Muscle of leg (tissue), 11 donors: Measurements from ENCODE around the gene KDM2B. TPM values are rescaled to one million over a fixed set of nuclear protein-coding genes. Genes with fewer than 3 reads are reported as not detected.
A peak's percentile ranks its signal among the peaks of the same experiment; 100 is the strongest.

ENCODE experiments used
- DNase-seq: peaks from one replicate; pipeline ENCODE4 v3.0.0; 2013
- H3K27ac ChIP-seq: one replicate; pipeline ENCODE4 v1.5.1; 2013; ENCODE audit warnings: mild to moderate bottlenecking, low read length, control low read depth
- H3K27me3 ChIP-seq: one replicate; pipeline ENCODE4 v1.6.1; 2013; ENCODE audit warnings: low read length; ENCODE audit not compliant: control insufficient read depth, insufficient read depth
- H3K36me3 ChIP-seq: one replicate; pipeline ENCODE4 v1.6.1; 2013; ENCODE audit warnings: low read length; ENCODE audit not compliant: control insufficient read depth, insufficient read depth
- H3K4me1 ChIP-seq: one replicate; pipeline ENCODE4 v1.6.1; 2013; ENCODE audit warnings: low read length; ENCODE audit not compliant: control insufficient read depth, insufficient read depth
- H3K4me3 ChIP-seq: one replicate; pipeline ENCODE4 v1.5.1; 2013; ENCODE audit warnings: low read length, control low read depth
- H3K9me3 ChIP-seq: replicated peaks from 2 replicates; pipeline ENCODE4 v1.6.1; 2013; ENCODE audit warnings: low read depth, low read length; ENCODE audit not compliant: control insufficient read depth
- whole genome bisulfite sequencing: methylation state at CpG from one replicate; pipeline ENCODE4 v1.1.5; 2013; ENCODE audit warnings: missing lambda C conversion rate; ENCODE audit not compliant: insufficient coverage; 5-methylcytosine and 5-hydroxymethylcytosine counted together
- polyA plus RNA-seq, 8 donors: library from polyadenylated mRNA; unstranded; fragments of 120-200 nt; gene quantifications; one replicate each; pipeline versions ENCODE4 v1.2.1 to v1.2.3, GENCODE V29; 2013; ENCODE audit warnings: inconsistent platforms in 1 of 8, low replicate concordance in 1 of 8; ENCODE audit not compliant: insufficient read length in 8 of 8, insufficient read depth in 1 of 8
- total RNA-seq: library from RNA; stranded (reverse); fragments of 120-200 nt; gene quantifications from one replicate; pipeline ENCODE4 v1.2.4, GENCODE V29; 2013

KDM2B gene
- total and polyA plus RNA-seq, 9 donors, result 15.3 to 27.3 (median 23.2) TPM

DNA sequence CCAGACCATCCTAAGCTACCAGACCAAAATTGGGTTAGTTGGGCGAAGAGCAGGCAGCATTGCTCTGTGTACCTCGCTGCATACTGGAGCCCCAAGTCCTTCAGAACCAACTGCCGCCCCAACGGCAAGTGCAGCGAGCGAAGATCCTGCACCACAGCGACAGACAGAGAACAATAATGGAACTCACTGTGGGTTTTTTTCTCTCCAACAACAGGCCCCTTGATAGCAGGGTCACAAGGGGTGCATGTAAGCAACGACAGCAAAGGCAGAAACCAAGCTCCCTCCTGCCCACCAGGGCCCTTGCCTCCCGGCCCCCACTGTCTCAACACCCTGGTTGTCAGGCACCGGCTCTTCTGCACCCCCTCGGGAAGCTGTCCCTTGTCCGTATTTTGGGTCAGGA is 141.9 kb downstream of the KDM2B start:
- H3K27me3 ChIP-seq, result no peaks in the 10 kb centered on the region

DNA sequence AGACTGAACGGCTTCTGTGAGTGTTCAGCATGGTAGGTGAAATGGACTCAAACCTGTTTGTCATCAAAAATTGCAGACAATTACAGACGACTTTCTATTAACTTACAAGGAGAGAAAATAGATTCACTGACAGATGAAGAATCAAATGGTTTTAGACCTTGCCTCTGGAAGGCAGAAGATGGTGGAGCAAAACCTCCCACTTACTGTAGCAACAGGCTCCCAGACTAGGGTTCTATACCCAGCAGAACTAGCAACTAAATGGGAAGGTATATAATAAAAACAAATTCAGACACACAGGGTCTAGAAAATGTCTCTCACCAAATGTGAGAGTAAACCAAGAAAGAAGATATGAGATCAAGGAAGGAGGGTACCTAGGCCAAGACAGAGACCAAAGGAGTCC is 144.1 kb downstream of the KDM2B start:
- Histone ChIP-seq H3K27ac (no peak overlapping the region), H3K4me1 (no peaks in the 10 kb centered on the region), H3K27me3 (no peaks in the 10 kb centered on the region), H3K4me3 (no peak overlapping the region), H3K9me3 (peaks cover 4% of the 10 kb centered on the region), H3K36me3 (peaks cover 64% of the 10 kb centered on the region)
- no CpG with 5 or more reads among the region's 2 CpGs for WGBS
- no peak for DNase-seq

More for the DNA sequence above, 141.9 kb downstream of the KDM2B start:
- H3K4me3 ChIP-seq, result no peak overlapping the region
- WGBS, result 81% methylated on average over 6 of the region's 12 CpGs
- peaks cover 4% of the 10 kb centered on the region for H3K9me3 ChIP-seq
- DNase-seq, result no peak
- peaks cover 12% of the 10 kb centered on the region for H3K4me1 ChIP-seq
- peaks cover 65% of the 10 kb centered on the region for H3K36me3 ChIP-seq
- no peak overlapping the region for H3K27ac ChIP-seq

DNA sequence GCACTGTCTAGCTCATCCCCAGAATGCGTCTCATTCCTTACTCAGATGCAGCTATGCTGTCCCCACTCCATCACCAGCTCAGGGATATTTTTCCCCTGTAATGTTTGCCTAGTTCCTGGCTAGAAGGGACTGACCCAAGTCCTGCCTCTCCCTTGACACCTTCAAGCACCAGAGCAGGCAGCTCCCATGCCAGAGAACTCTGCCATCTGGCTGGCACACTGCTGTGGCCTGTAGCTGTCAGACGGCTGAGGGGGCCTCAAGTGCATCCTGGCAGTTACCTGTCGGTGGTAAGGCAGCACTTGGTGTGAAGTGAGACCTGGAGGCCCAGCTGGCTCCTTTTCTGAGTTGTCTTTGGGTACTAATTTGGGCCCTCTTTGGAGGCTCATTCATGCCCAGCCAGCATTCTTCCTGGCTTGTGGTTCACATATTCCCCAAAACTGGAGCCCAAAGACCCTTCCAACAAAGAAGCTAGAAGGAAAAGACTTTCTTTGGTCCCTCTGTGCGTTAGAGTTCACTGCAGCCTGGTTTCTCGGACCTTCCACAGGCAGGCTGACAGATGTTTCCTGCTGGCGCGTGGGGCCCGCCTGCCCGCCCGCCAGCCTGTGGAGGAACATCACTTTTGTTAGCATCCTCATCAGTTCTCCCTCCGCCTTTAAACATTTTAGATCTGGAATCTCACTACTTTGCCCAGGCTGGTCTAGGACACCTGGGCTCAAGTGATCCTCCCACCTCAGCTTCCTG is 147.9 kb downstream of the KDM2B start:
- Histone ChIP-seq H3K36me3 (peaks cover 61% of the 10 kb centered on the region), H3K4me3 (no peak overlapping the region), H3K27me3 (no peaks in the 10 kb centered on the region), H3K9me3 (peaks cover 4% of the 10 kb centered on the region), H3K4me1 (peaks cover 3% of the 10 kb centered on the region), H3K27ac (no peak overlapping the region)
- DNase-seq, result no peak
- 74% methylated on average over 11 of the region's 11 CpGs for WGBS

DNA sequence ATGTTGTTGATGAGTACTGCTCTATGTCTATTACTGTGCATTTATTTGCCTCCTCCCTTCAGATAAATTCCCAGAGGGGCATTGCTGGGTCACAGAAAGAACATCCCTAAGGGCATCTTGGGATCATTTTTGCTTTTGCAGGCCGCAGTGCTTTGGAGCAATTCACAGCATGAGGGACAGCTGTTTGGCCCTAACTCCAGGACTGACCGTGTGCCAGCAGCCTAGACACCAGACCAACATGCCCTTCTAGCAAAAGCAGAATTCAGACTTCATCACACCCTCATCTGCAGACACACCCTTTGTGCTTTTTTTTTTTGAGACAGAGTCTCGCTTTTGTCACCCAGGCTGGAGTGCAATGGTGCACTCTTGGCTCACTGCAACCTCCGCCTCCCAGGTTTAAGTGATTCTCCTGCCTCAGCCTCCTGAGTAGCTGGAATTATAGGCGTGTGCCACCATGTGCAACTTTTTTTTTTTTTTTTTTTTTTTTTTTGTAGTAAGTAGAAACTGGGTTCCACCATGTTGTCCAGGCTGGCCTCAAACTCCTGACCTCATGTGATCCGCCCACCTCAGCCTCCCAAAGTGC is 149.9 kb downstream of the KDM2B start:
- WGBS, result 69% methylated on average over 3 of the region's 6 CpGs
- Histone ChIP-seq H3K4me1 (peaks cover 3% of the 10 kb centered on the region), H3K9me3 (no peaks in the 10 kb centered on the region), H3K27me3 (no peaks in the 10 kb centered on the region), H3K27ac (no peak overlapping the region), H3K4me3 (no peak overlapping the region), H3K36me3 (peaks cover 65% of the 10 kb centered on the region)
- DNase-seq, result peak; percentile 56

DNA sequence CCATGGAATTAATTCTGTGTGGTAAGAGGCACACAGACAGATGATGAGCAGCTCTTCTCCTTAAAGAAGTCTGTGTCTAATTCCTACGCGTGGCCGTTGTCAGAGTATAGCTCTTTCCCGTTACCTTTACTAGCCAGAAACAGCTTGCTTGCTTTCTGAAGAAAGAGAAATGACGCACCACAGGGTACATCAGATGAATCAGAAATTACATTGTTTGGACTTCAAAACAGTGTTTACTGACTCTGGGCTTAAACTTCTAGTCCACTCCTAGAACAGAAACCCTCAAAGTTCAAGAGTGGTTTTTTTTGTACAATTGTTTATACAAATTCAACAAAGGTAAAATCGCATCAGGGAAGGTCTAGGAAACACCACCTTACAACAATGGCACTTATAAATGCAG is 151.9 kb downstream of the KDM2B start:
- Histone ChIP-seq H3K27me3 (no peaks in the 10 kb centered on the region), H3K9me3 (no peaks in the 10 kb centered on the region), H3K4me1 (peaks cover 3% of the 10 kb centered on the region), H3K4me3 (no peak overlapping the region), H3K36me3 (peaks cover 74% of the 10 kb centered on the region), H3K27ac (no peak overlapping the region)
- DNase-seq, result no peak
- WGBS, result 88% methylated on average over 4 of the region's 6 CpGs

DNA sequence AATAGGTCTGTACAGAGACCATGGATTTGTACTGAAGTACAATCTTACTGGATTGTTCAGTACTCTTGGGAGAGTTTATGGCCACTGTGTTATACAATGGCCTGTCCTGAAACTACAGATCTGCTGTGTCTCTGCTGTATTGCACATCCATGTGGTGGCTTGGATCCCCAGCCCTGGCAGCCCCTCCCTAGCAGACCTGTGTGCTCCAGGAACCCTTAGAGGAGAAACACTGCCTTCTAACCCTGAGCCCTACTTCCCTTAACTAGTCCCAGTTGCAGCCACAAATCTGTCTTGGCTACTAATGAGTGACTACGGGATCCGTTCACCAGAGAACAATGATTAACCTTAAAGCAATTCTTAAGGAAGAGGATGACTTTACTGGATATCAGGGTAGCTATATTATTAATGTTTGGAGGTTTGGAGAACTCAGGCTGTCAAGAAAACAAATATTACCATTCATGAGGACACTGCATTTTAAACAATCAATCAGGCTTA is 153.2 kb downstream of the KDM2B start:
- DNase-seq, result no peak
- Histone ChIP-seq H3K9me3 (no peaks in the 10 kb centered on the region), H3K4me1 (peaks cover 10% of the 10 kb centered on the region), H3K4me3 (no peak overlapping the region), H3K36me3 (peaks cover 76% of the 10 kb centered on the region), H3K27me3 (no peaks in the 10 kb centered on the region), H3K27ac (no peak overlapping the region)
- WGBS, result no CpG with 5 or more reads among the region's 2 CpGs

- Histone ChIP-seq H3K27me3 (no peaks in the 10 kb centered on the region), H3K27ac (no peak overlapping the region), H3K9me3 (no peaks in the 10 kb centered on the region), H3K36me3 (peaks cover 78% of the 10 kb centered on the region), H3K4me1 (peaks cover 7% of the 10 kb centered on the region), H3K4me3 (no peak overlapping the region)
- WGBS, result no CpG with 5 or more reads among the region's 1 CpG
- DNase-seq, result no peak
Measured at GRCh38 chr12:121424624-121424975, 156.2 kb downstream of the KDM2B start.

GRCh38 chr12:121423682-121424623 is 156.9 kb downstream of the KDM2B start:
- no peak overlapping the region for H3K4me3 ChIP-seq
- peak overlapping the region; percentile 42 for H3K27ac ChIP-seq
- DNase-seq, result peak; percentile 46
- no peaks in the 10 kb centered on the region for H3K9me3 ChIP-seq
- 95% methylated on average over 10 of the region's 13 CpGs for WGBS
- no peaks in the 10 kb centered on the region for H3K27me3 ChIP-seq
- H3K4me1 ChIP-seq, result peaks cover 7% of the 10 kb centered on the region
- H3K36me3 ChIP-seq, result peaks cover 80% of the 10 kb centered on the region

- DNase-seq, result no peak
- H3K4me3 ChIP-seq, result no peak overlapping the region
- H3K27ac ChIP-seq, result peak overlapping the region; percentile 42
- H3K4me1 ChIP-seq, result peaks cover 7% of the 10 kb centered on the region
- H3K36me3 ChIP-seq, result peaks cover 78% of the 10 kb centered on the region
- H3K9me3 ChIP-seq, result no peaks in the 10 kb centered on the region
- no peaks in the 10 kb centered on the region for H3K27me3 ChIP-seq
- WGBS, result 89% methylated on average over 8 of the region's 14 CpGs
Measured at GRCh38 chr12:121423253-121423652, 157.6 kb downstream of the KDM2B start.

- Histone ChIP-seq H3K9me3 (no peaks in the 10 kb centered on the region), H3K27me3 (no peaks in the 10 kb centered on the region), H3K4me1 (peaks cover 10% of the 10 kb centered on the region), H3K27ac (no peak overlapping the region), H3K36me3 (peaks cover 66% of the 10 kb centered on the region), H3K4me3 (no peak overlapping the region)
- WGBS, result 97% methylated on average over 5 of the region's 6 CpGs
- DNase-seq, result no peak
Measured at GRCh38 chr12:121420109-121420508, 160.7 kb downstream of the KDM2B start.
